GM18858 (cell line): Measurements from ENCODE around the gene ITPRIPL2.

ENCODE experiments used
- ATAC-seq: cut with Tn5 transposase; IDR thresholded peaks from one replicate; pipeline ENCODE4 v1.9.1; 2021; ENCODE audit not compliant: unreplicated experiment

Gene ITPRIPL2

DNA sequence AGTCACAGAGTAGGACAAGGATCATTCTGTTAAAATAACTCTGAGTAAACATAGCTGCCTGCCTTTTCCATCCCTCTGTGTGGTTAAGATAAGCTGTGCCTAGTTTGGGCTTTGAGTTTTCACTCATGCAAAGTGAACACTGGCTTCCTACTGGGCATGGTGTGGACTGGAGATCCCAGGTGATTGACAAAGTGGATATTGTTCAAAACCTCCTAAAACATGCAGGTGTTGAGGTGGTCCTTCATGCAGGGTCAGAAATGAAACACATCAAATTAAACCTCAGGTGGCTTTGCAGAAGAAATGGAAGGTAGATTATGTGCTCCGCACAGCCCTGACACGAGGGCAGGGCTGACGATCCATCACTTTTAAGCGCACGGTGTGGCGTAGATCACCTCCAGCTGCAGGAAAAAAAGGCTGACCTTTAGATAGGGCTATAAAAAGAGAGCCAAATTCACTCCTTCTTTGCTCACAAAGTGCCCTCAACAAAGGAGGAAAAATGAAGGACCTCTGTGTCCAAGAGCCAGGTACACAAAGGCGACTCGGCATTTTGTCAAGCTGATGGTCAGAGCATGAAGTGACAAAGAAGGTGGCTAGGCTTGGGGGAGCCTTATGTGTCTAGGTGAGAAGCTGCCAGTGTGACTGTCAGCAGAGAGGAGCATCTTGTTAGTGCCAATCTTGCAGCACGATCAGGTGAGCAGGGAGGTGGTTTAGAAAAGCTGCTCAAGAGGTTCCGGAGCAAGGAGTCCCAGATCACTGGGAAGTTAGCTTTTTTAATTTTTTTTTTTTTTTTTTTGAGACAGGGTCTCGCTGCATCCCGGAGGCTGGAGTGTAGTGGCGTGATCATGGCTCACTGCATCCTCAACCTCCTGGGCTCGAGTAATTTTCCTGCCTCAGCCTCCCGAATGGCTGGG lies 19.9 kb upstream of the ITPRIPL2 start:
- no peak for ATAC-seq

DNA sequence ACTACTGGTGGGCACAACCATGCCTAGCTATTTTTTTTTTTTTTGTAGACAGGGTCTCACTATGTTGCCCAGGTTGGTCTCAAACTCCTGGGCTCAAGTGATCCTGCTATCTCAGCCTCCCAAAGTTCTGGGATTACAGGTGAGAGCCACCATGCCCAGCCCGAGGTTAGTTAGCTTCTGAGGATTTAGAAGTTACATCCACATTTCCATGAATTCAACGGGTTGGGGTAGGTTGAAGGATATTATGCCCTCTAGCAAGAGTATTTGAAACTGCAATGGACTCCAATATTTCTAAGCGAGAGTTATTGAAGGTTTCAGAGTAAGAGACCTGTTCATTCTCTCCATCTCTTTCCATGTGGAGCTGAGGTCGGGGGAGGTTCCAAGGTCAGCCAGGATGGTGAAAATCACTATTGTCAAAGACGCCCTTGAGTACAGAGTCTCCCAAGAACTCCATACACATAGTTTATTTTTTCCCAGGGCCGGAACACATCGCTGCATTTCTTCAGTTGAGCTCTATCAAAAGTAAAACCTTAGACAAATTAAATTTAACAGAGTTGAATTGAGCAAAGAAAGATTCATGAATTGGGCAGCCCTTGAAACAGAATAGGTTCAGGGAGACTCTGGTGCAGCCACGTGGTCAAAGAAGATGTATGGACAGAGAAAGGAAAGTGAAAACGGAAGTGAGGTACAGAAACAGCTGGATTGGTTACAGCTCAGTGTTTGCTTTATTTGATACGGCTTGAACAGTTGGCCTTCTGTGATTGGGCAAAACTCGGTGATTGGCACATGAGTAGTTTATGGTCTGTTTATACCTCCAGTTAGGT lies 19.0 kb upstream of the ITPRIPL2 start:
- no peak for ATAC-seq

DNA sequence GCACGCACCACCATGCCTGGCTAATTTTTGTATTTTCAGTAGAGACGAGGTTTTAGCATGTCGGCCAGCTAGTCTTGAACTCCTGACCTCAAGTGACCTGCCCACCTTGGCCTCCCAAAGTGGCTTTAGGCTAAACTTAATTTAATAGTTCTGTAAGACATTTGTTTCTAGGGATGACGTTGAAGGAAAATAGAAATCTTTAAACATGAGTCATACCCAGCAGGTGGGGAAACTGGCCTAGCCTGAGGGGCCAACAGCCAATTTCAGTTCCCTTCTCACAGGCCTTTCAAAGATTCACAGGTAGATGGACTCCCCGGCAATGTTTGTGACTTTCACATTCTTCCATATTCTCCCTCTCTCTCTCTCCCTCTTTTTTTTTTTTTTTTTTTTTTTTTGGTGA lies 18.1 kb upstream of the ITPRIPL2 start:
- ATAC-seq, result no peak

- no peak for ATAC-seq
Observed at GRCh38 chr16:19098173-19098572, 15.6 kb upstream of the ITPRIPL2 start.

- ATAC-seq, result no peak
Observed at GRCh38 chr16:19102187-19102872, 11.4 kb upstream of the ITPRIPL2 start.

- ATAC-seq, result no peak
Observed at GRCh38 chr16:19104607-19105006, 9.2 kb upstream of the ITPRIPL2 start.

- no peak for ATAC-seq
Observed at GRCh38 chr16:19105131-19105530, 8.6 kb upstream of the ITPRIPL2 start.

DNA sequence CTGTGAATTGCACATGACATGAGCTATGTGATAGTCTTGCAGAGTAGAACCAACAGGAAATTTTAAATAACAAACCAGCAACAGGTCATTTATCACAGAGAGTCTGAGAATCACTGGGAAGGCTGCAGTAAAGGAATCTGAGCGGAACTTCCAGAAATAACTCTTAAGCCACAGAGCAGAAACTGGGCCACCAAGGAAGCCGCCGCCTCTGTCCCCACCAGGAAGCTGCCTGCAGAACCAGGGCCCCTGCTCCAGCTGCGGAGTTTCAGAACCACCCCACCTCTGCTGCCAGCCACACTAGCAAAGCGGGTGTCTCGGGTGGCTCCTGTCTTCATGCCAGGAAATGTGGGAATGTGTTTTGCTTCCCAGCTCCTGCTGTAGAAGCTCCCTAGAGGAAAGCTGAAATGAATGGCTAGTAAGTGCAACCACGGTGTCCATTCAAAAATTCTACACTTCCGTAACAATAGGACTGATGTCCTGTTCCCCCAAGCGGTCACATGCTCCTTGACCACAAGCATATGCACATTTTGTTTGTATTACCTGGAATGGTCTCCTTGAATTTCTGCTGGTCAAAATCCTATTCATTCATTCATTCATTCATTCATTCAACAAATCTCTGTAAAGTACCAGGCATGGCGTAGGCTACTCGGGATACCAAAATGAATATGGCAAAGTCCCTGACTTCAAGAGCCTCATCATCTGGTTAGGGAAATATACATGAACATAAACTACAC lies 7.7 kb upstream of the ITPRIPL2 start:
- ATAC-seq, result no peak

- no peak for ATAC-seq
Observed at GRCh38 chr16:19106625-19107020, 7.1 kb upstream of the ITPRIPL2 start.

DNA sequence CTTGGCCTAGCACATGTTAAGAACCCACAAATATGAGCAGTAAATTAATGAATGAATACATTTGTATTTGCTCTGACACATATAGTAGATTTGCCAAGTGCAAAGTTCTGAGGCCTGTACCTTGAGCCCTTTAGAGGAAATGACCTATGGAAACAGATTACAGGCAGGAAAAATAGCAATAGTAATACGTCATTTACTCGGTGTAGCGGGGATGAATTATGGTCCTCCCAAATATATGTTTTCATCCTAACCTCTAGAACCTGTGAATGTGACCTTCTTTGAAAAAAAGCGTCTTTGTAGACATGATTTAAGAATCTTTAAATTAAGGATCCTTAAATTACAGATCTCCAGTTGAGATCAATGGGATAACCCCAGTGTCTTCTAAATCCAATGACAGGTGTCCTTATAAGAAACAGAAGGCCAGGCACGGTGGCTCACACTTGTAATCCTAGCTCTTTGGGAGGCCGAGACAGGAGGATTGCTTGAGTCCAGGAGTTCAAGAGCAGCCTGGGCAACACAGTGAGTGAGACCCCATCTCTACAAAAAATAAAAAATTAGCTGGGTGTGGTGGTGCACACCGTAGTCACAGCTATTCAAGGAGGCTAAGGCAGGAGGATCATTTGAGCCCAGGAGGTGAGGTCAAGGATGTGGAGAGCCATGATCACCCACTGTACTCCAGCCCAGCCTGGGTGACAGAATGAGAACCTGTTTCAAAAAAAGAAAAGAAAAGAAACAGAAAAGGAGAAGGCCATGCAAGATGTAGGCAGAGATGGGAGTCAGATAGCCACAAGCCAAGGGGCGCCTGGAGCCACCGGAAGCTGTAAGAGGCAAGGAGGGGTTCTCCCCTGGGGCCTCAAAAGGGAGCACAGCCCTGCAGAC lies 5.1 kb upstream of the ITPRIPL2 start:
- no peak for ATAC-seq

DNA sequence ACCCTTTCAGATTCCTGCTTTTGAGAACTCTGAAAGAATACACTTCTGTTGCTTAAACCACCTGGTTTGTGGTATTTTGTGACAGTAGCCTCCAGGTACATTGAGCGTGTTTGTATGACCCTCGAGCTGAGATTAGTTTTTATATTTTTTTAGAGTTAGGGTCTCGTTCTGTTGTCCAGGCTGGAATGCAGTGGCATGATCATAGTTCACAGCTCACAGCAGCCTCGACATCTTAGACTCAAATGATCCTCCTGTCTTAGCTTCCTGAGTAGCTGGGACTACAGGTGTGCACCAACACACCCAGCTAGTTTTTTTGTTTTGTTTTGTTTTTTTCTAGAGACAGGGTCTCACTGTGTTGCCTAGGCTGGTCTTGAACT lies 4.5 kb upstream of the ITPRIPL2 start:
- ATAC-seq, result no peak

- ATAC-seq, result no peak
Observed at GRCh38 chr16:19110537-19111360, 3.0 kb upstream of the ITPRIPL2 start.

DNA sequence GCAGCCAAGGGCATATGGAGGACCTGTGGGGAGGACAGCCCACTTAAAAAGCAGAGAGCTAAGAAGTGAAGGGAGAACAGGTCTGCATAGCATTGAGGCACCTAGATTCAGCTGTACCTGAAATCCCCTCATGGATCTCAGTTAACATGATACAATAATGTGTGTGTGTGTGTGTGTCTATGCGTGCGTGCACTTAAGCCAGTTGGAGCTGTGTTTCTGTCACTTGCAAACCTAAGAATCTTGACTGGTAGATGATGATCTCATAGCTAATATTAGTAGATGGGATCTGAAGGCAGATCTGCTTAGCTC lies 1.7 kb upstream of the ITPRIPL2 start:
- no peak for ATAC-seq

DNA sequence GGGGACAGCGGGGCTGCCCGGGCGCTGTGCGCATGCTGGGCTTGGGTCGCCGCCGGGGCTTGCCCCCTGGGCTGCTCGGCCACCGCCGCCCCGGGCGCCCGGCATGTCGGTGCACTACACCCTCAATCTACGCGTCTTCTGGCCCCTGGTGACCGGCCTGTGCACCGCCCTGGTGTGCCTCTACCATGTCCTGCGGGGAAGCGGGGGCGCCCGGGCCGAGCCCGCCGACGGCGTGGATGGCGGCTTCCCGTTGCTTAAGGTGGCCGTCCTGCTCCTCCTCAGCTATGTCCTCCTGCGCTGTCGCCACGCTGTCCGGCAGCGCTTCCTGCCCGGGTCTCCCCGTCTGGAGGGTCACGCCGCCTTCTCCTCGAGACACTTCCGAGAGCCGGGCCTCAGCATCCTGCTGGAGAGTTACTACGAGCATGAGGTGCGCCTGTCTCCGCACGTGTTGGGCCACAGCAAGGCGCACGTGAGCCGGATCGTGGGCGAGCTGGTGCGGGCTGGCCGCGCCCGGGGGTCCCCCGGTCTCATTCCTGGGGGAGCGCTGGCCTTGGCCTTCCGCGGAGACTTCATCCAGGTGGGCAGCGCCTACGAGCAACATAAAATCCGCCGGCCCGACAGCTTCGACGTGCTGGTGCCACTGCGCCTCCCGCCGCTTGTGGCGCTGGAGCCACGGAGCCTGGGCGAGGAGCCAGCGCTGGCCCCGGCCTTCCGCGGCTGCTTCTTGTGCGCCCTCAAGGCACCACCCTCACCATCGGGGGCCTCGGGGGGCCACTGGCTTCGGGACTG lies 789 bp downstream of the ITPRIPL2 start:
- ATAC-seq, result no peak

DNA sequence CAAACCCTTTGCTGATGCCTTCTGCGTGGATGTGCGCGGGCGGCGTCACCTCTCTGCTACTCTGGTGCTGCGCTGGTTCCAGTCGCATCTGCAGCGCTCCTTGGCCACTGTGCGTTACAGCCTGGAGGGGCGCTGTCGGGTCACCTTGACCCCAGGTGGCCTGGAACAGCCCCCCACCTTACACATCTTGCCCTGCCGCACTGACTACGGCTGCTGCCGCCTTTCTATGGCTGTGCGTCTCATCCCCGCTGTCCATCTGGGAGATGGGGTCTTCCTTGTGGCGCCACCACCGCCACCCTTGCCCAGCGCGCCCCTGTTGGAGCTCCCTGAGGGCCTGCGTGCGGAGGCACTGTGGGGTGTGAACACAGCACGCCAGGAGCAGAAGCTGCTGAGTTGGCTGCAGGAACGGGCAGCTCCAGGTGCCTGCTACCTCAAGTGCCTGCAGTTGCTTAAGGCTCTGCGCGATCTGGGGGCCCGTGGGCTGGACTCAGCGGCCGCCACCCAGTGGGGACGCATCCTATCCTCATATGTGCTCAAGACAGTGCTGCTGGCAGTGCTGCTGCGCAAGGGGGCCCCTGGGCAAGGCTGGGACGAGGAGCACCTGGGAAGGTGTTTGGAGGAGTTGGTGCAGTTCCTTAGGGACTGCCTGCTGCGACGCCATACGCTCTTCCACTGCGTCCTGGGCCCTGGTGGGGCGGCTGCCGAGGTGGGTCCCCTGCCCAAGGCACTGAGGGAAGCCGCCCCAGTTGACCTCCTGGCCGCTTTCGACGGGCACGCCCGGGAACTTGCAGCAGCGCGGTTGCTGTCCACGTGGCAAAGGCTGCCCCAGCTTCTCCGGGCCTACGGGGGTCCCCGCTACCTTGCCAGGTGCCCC lies 1.6 kb downstream of the ITPRIPL2 start:
- no peak for ATAC-seq

- ATAC-seq, result no peak
Observed at GRCh38 chr16:19116711-19117449, 3.1 kb downstream of the ITPRIPL2 start.

- ATAC-seq, result no peak
Observed at GRCh38 chr16:19118938-19119431, 5.2 kb downstream of the ITPRIPL2 start.
